H1 (cell line): ENCODE measurements around the gene SH3GL2. TPM values are rescaled to one million over a fixed set of nuclear protein-coding genes. Genes with fewer than 3 reads are reported as not detected.

Source experiments
- CTCF ChIA-PET: fragments of 300-600 bp; sonication (Branson Sonifier 250); formaldehyde crosslinking; loops from one replicate; lab custom pipeline; 2021; ENCODE audit not compliant: partially characterized antibody; lab: Charles Lee
- POLR2A ChIA-PET: fragments of 300-600 bp; sonication (Branson Sonifier 250); formaldehyde crosslinking; loops from one replicate; lab custom pipeline; 2021; ENCODE audit warnings: inconsistent platforms; ENCODE audit not compliant: partially characterized antibody; lab: Charles Lee
- DNase-seq, 2 experiments: peaks; one replicate each; pipeline versions ENCODE4 v3.0.0 to v3.0.0-alpha.2; 2010 to 2022; ENCODE audit warnings: low spot score in 2 of 2, low read depth in 1 of 2, mixed read lengths in 1 of 2
- FAIRE-seq: peaks from 2 replicates; lab custom pipeline; 2011; peaks lifted over from hg19 to GRCh38; lab: Jason Lieb, UNC
- H2AFZ ChIP-seq: 2 replicates; pipeline ENCODE4 v1.8.1; 2012; ENCODE audit warnings: low read length, inconsistent platforms
- H2AK5ac ChIP-seq: 2 replicates; pipeline ENCODE4 v1.6.1; 2013; ENCODE audit warnings: low read depth, low read length
- H2BK120ac ChIP-seq: replicated peaks from 2 replicates; pipeline ENCODE3; 2013; ENCODE audit warnings: low read depth, low read length, inconsistent platforms
- H2BK12ac ChIP-seq: 2 replicates; pipeline ENCODE4 v1.6.1; 2013; ENCODE audit warnings: low read depth, low read length
- H2BK15ac ChIP-seq: 2 replicates; pipeline ENCODE4 v1.6.1; 2013; ENCODE audit warnings: low read length
- H2BK20ac ChIP-seq: 2 replicates; pipeline ENCODE4 v1.6.1; 2013; ENCODE audit warnings: low read length
- H2BK5ac ChIP-seq: 2 replicates; pipeline ENCODE4 v1.6.1; 2013; ENCODE audit warnings: low read depth, low read length
- H3K14ac ChIP-seq: 2 replicates; pipeline ENCODE4 v1.6.1; 2013; ENCODE audit warnings: inconsistent platforms; ENCODE audit not compliant: insufficient read length
- H3K18ac ChIP-seq: 2 replicates; pipeline ENCODE4 v1.6.1; 2013; ENCODE audit warnings: low read length; ENCODE audit errors: extremely low read depth
- H3K23ac ChIP-seq: 2 replicates; pipeline ENCODE4 v1.6.1; 2013; ENCODE audit warnings: inconsistent platforms; ENCODE audit not compliant: insufficient read length
- H3K23me2 ChIP-seq: 2 replicates; pipeline ENCODE4 v1.6.1; 2013; ENCODE audit warnings: low read depth, low read length
- H3K27ac ChIP-seq: 2 replicates; pipeline ENCODE4 v1.6.1; 2011; ENCODE audit warnings: low read depth, low read length, inconsistent platforms
- H3K27me3 ChIP-seq, 4 experiments: replicated peaks in 1 of 4; 1 replicate in 1 of 4; 2 replicates in 3 of 4; pipeline versions ENCODE4 v1.6.1 to v1.8.1; 2011 to 2013; ENCODE audit warnings: low read length in 3 of 4, mild to moderate bottlenecking in 3 of 4, inconsistent platforms in 2 of 4, mixed read lengths in 2 of 4, moderate library complexity in 1 of 4; ENCODE audit not compliant: control insufficient read depth in 3 of 4, insufficient read depth in 3 of 4; ENCODE audit errors: extremely low read depth in 1 of 4
- H3K36me3 ChIP-seq, 4 experiments: 2 replicates each; pipeline versions ENCODE4 v1.6.1 to v1.8.1; 2011 to 2013; ENCODE audit warnings: mild to moderate bottlenecking in 4 of 4, low read length in 3 of 4, moderate library complexity in 2 of 4, control low read depth in 1 of 4, inconsistent platforms in 1 of 4; ENCODE audit not compliant: insufficient read depth in 4 of 4, control insufficient read depth in 2 of 4
- H3K4ac ChIP-seq: replicated peaks from 2 replicates; pipeline ENCODE3; 2013; ENCODE audit warnings: low read length, low read depth, mixed read lengths, inconsistent platforms; ENCODE audit not compliant: insufficient read length
- H3K4me1 ChIP-seq, 4 experiments: replicated peaks in 1 of 4; 1 replicate in 1 of 4; 2 replicates in 3 of 4; pipeline versions ENCODE4 v1.6.1 to v1.8.1; 2011 to 2013; ENCODE audit warnings: low read length in 3 of 4, inconsistent platforms in 2 of 4, mixed read lengths in 1 of 4; ENCODE audit not compliant: insufficient read depth in 4 of 4, control insufficient read depth in 3 of 4
- H3K4me2 ChIP-seq, 2 experiments: 2 replicates each; pipeline versions ENCODE4 v1.6.1 to v1.8.1; 2011 to 2013; ENCODE audit warnings: low read depth in 2 of 2, low read length in 2 of 2, control low read depth in 1 of 2, inconsistent platforms in 1 of 2, mild to moderate bottlenecking in 1 of 2; ENCODE audit not compliant: insufficient read depth in 1 of 2
- H3K4me3 ChIP-seq, 4 experiments: fragments of 200-600, 300-600 bp in 1 of 4; sonication (generic), shearing (Covaris generic), sonication (Bioruptor Twin) in 1 of 4; 2 replicates each; pipeline versions ENCODE4 v1.5.1 to v1.8.1; 2011 to 2016; ENCODE audit warnings: low read length in 4 of 4, low read depth in 3 of 4, control low read depth in 2 of 4, inconsistent platforms in 2 of 4, mild to moderate bottlenecking in 2 of 4, mixed read lengths in 1 of 4, moderate library complexity in 1 of 4; ENCODE audit not compliant: insufficient read depth in 2 of 4; ENCODE audit errors: extremely low read depth in 1 of 4
- H3K56ac ChIP-seq: replicated peaks from 2 replicates; pipeline ENCODE3; 2013; ENCODE audit warnings: low read depth, mild to moderate bottlenecking, mixed read lengths, low read length, inconsistent platforms; ENCODE audit not compliant: insufficient read length
- H3K79me1 ChIP-seq: 2 replicates; pipeline ENCODE4 v1.6.1; 2013; ENCODE audit warnings: low read depth, low read length, control low read depth
- H3K79me2 ChIP-seq, 2 experiments: 2 replicates each; pipeline versions ENCODE4 v1.6.1 to v1.8.1; 2012 to 2013; ENCODE audit warnings: low read length in 2 of 2, mild to moderate bottlenecking in 2 of 2, inconsistent platforms in 1 of 2; ENCODE audit not compliant: insufficient read depth in 2 of 2, control insufficient read depth in 1 of 2
- H3K9ac ChIP-seq, 4 experiments: replicated peaks in 1 of 4; 1 replicate in 1 of 4; 2 replicates in 3 of 4; pipeline versions ENCODE4 v1.6.1 to v1.8.1; 2011 to 2013; ENCODE audit warnings: low read depth in 3 of 4, low read length in 3 of 4, control low read depth in 2 of 4, mild to moderate bottlenecking in 2 of 4, moderate library complexity in 2 of 4, inconsistent platforms in 1 of 4; ENCODE audit errors: extremely low read depth in 1 of 4
- H3K9me3 ChIP-seq, 2 experiments: 2 replicates each; pipeline versions ENCODE4 v1.6.1 to v1.8.1; 2012 to 2013; ENCODE audit warnings: mild to moderate bottlenecking in 2 of 2, moderate library complexity in 2 of 2, control low read depth in 1 of 2, inconsistent platforms in 1 of 2, low read depth in 1 of 2, low read length in 1 of 2, mixed read lengths in 1 of 2; ENCODE audit not compliant: insufficient read depth in 2 of 2
- H4K20me1 ChIP-seq, 2 experiments: replicated peaks in 1 of 2; 2 replicates each; pipeline versions ENCODE3 to v1.8.1; 2011 to 2013; ENCODE audit warnings: inconsistent platforms in 2 of 2, low read length in 2 of 2, mild to moderate bottlenecking in 1 of 2; ENCODE audit not compliant: insufficient read depth in 2 of 2, control insufficient read depth in 1 of 2
- H4K5ac ChIP-seq: 2 replicates; pipeline ENCODE4 v1.6.1; 2013; ENCODE audit warnings: low read length, low read depth, mixed read lengths, inconsistent platforms; ENCODE audit not compliant: insufficient read length
- H4K8ac ChIP-seq: 2 replicates; pipeline ENCODE4 v1.8.0; 2013; ENCODE audit warnings: mild to moderate bottlenecking, moderate library complexity, low read length, inconsistent platforms; ENCODE audit not compliant: insufficient read depth; ENCODE audit errors: extremely low read depth
- H4K91ac ChIP-seq: replicated peaks from 2 replicates; pipeline ENCODE3; 2013; ENCODE audit warnings: low read length, mixed read lengths, inconsistent platforms; ENCODE audit not compliant: insufficient read length
- ASH2L ChIP-seq: fragments of 200-600, 300-600 bp; sonication (generic); IDR thresholded peaks from one replicate; pipeline ENCODE4 v1.7.1; 2017; ENCODE audit warnings: low read length
- BCL11A ChIP-seq, 2 experiments: IDR thresholded peaks; one replicate each; pipeline ENCODE4 v1.6.1; 2011; ENCODE audit warnings: low read depth in 2 of 2, low read length in 2 of 2, mild to moderate bottlenecking in 2 of 2
- CBX8 ChIP-seq: fragments of 300-800, 300-1000 bp; sonication (generic); IDR thresholded peaks from 2 replicates; pipeline ENCODE4 v1.7.1; 2016; ENCODE audit warnings: low read depth, low read length, borderline replicate concordance
- CTBP2 ChIP-seq: IDR thresholded peaks from 2 replicates; pipeline ENCODE4 v1.7.0; 2011; ENCODE audit warnings: borderline replicate concordance, mild to moderate bottlenecking, moderate library complexity, mixed read lengths, low read length; ENCODE audit not compliant: insufficient read depth, insufficient read length
- EP300 ChIP-seq, 2 experiments: IDR thresholded peaks; 1 replicate in 1 of 2; 2 replicates in 1 of 2; pipeline ENCODE4 v1.6.1; 2011 to 2012; ENCODE audit warnings: low read depth in 2 of 2, low read length in 2 of 2, mild to moderate bottlenecking in 2 of 2, borderline replicate concordance in 1 of 2, inconsistent platforms in 1 of 2, moderate library complexity in 1 of 2
- JUN ChIP-seq: IDR thresholded peaks from 2 replicates; pipeline ENCODE4 v1.6.1; 2011; ENCODE audit warnings: low read depth, mild to moderate bottlenecking, improper control_type of control experiment, low read length
- JUND ChIP-seq: IDR thresholded peaks from 2 replicates; pipeline ENCODE4 v1.6.1; 2011; ENCODE audit warnings: mild to moderate bottlenecking, improper control_type of control experiment, low read length
- KDM5A ChIP-seq: fragments of 200-600 bp; IDR thresholded peaks from 2 replicates; pipeline ENCODE4 v1.7.1; 2012; ENCODE audit warnings: mild to moderate bottlenecking, low read length, inconsistent platforms, mixed read lengths
- RBBP5 ChIP-seq: IDR thresholded peaks from 2 replicates; pipeline ENCODE4 v1.7.1; 2012; ENCODE audit warnings: low read depth, mild to moderate bottlenecking, inconsistent platforms, low read length, moderate library complexity, borderline replicate concordance
- SAP30 ChIP-seq: fragments of 300-600 bp; sonication (generic); IDR thresholded peaks from 2 replicates; pipeline ENCODE4 v1.7.1; 2012; ENCODE audit warnings: low read length, moderate library complexity, mild to moderate bottlenecking, inconsistent platforms; ENCODE audit not compliant: insufficient read depth, insufficient replicate concordance
- SIRT6 ChIP-seq: IDR thresholded peaks from one replicate; pipeline ENCODE4 v1.7.1; 2012; ENCODE audit warnings: low read length, inconsistent platforms
- SP2 ChIP-seq: IDR thresholded peaks from 2 replicates; pipeline ENCODE4 v1.6.1; 2012; ENCODE audit warnings: mild to moderate bottlenecking, low read length, inconsistent platforms
- TAF1 ChIP-seq: IDR thresholded peaks from 2 replicates; pipeline ENCODE4 v1.6.1; 2011; ENCODE audit warnings: mild to moderate bottlenecking, low read depth, low read length
- ZNF274 ChIP-seq: IDR thresholded peaks from 2 replicates; pipeline ENCODE4 v1.7.0; 2012; ENCODE audit warnings: low read length, borderline replicate concordance; ENCODE audit errors: extremely low read depth
- WGBS, 2 experiments: shearing (Covaris generic) in 1 of 2; methylation state at CpG; one replicate each; pipeline versions ENCODE4 v1.1.6 to v1.1.7; 2013 to 2015; ENCODE audit warnings: low lambda C conversion rate in 2 of 2, mixed read lengths in 2 of 2, inconsistent platforms in 1 of 2, low coverage in 1 of 2, missing lambda C conversion rate in 1 of 2; ENCODE audit not compliant: insufficient replicate concordance in 2 of 2, insufficient coverage in 1 of 2, insufficient read length in 1 of 2; ENCODE audit errors: extremely low coverage in 1 of 2, missing lambda C conversion rate in 1 of 2; 5-methylcytosine and 5-hydroxymethylcytosine counted together
- polyA plus RNA-seq, 7 experiments: library from polyadenylated mRNA; depleted of rRNA in 3 of 7; stranded (reverse) in 5 of 7; unstranded in 2 of 7; fragments of >200 nt in 5 of 7; fragments of 200-250 nt in 2 of 7; gene quantifications; 1 replicate in 5 of 7; 2 replicates in 1 of 7; 4 replicates in 1 of 7; pipeline versions ENCODE4 v1.2.1 to v1.2.3, GENCODE V29; 2011 to 2013; ENCODE audit warnings: missing spikeins in 2 of 7, mixed read lengths in 2 of 7
- total RNA-seq: library from RNA; stranded (reverse); fragmentation: NEBNext Ultra II Directional; extraction: Animal tissue kit (Norgen Biotek cat#: 25700); gene quantifications from 2 replicates; pipeline ENCODE4 v1.2.1, GENCODE V29; 2021
- TF ChIP-seq, protein P1 (sequence below): IDR thresholded peaks from 2 replicates; pipeline ENCODE4 v1.6.1; 2012; ENCODE audit warnings: inconsistent platforms

The SH3GL2 gene
- total and polyA plus RNA-seq, 2 of the 8 experiments (the other 6 are each of a cell fraction or from before 2014, with no cell fraction given), result 4.7 to 5.3 TPM

DNA sequence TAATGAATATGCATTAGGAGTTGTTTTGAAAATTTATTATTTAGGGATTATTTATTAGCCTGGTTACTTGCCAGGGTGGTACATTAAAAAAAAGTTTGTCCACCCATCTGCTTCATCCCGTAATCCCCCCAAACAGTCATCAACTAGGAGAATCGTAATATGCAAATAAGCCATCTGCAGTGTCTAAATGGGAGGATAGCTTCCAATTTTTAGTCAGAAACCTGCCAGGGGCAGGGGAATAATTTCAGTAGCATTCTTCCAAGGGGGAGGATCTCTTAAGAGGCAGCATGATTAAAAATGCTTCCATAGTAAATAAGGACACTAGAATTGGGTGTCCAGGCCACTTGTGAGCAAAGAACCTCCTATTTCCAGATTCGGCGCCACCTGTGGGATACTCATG lies 43.3 kb downstream of the SH3GL2 start:
- DNase-seq (no peak), FAIRE-seq (no peak)
- H3K14ac ChIP-seq, result no peak overlapping the region
- no peak overlapping the region for H2BK20ac ChIP-seq
- no peak overlapping the region for H2BK12ac ChIP-seq
- H3K18ac ChIP-seq, result no peak overlapping the region
- H3K36me3 ChIP-seq, result no peaks in the 10 kb centered on the region
- no peak overlapping the region for H3K27ac ChIP-seq
- H2AFZ ChIP-seq, result no peak overlapping the region
- H4K20me1 ChIP-seq, result no peaks in the 10 kb centered on the region
- no peak overlapping the region for H2AK5ac ChIP-seq
- no peak overlapping the region for H3K4me3 ChIP-seq
- 95% methylated on average over 4 of the region's 4 CpGs; no CpG with 5 or more reads in 1 of the 2 experiments for WGBS, 2 experiments
- POLR2A ChIA-PET, result no interaction called here
- H3K23me2 ChIP-seq, result no peaks in the 10 kb centered on the region
- no peak overlapping the region for H2BK15ac ChIP-seq
- H4K91ac ChIP-seq, result no peak overlapping the region
- no peaks in the 10 kb centered on the region for H3K9me3 ChIP-seq
- H3K27me3 ChIP-seq, result no peaks in the 10 kb centered on the region
- no peak overlapping the region for H4K8ac ChIP-seq
- CTCF ChIA-PET, result interaction anchor here (0.6 to 1.0 kb wide), 2 partner anchors 11 to 116 kb away, joined by 3 read pairs; no protein-coding TSS in a partner anchor
- no peak overlapping the region for H3K4ac ChIP-seq
- no peaks in the 10 kb centered on the region; a peak in 1 of 7 replicates for H3K4me1 ChIP-seq
- H2BK5ac ChIP-seq, result no peak overlapping the region
- H3K4me2 ChIP-seq, result no peak overlapping the region
- no peak overlapping the region for H3K56ac ChIP-seq
- H3K79me1 ChIP-seq, result no peaks in the 10 kb centered on the region
- H3K9ac ChIP-seq, result no peak overlapping the region
- H2BK120ac ChIP-seq, result no peak overlapping the region
- H3K79me2 ChIP-seq, result no peaks in the 10 kb centered on the region; a peak in 1 of 4 replicates
- H4K5ac ChIP-seq, result no peak overlapping the region
- H3K23ac ChIP-seq, result no peak overlapping the region
- TF ChIP-seq JUND (no peak), RBBP5 (no peak), SAP30 (no peak), SP2 (no peak), TAF1 (no peak), JUN (no peak), CBX8 (no peak), ZNF274 (no peak), BCL11A (IDR thresholded peaks at IDR 0.05; ENCODE audit: low read depth in 2 of 2, low read length in 2 of 2) (no peak), SIRT6 (no peak), KDM5A (no peak), CTBP2 (no peak), EP300 (IDR thresholded peaks at IDR 0.05; ENCODE audit: borderline replicate concordance in 1 of 2, low read depth in 2 of 2, low read length in 2 of 2) (no peak), ASH2L (no peak)
- TF ChIP-seq, protein P1, sequence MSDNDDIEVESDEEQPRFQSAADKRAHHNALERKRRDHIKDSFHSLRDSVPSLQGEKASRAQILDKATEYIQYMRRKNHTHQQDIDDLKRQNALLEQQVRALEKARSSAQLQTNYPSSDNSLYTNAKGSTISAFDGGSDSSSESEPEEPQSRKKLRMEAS, result no peak
